Measurements from ENCODE around the gene CAMTA1.

DNA sequence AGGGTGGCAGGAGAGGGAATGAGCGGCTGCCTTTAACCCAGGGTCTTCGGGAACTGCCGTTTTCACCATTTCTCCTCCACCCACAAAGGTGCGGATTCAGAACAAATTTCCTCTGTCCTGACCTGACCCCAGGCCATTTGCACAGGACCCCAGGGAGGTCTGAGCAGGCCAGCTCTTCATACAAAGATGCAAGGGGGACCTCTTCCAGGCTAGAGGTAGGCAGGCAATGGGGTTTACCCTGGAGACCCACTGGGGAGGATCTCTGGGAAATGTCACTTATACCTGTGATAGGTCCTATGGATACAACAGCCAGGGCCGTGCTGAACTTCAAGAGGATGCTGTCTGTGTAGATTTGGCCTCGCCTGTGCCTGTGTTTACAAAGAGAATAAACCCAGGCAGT lies 896.1 kb downstream of the CAMTA1 start:
- TF ChIP-seq ZFP30 (CRISPR knock-in tag; IDR thresholded peaks at IDR 0.05): no peak
- no peak for TF ChIP-seq ISL1 (CRISPR knock-in tag; IDR thresholded peaks at IDR 0.05)
- TF ChIP-seq CSRNP3 (CRISPR knock-in tag; IDR thresholded peaks at IDR 0.05): no peak
- TF ChIP-seq PATZ1 (CRISPR knock-in tag; IDR thresholded peaks at IDR 0.05; ENCODE audit: borderline replicate concordance): no peak
- TF ChIP-seq OSR1 (CRISPR knock-in tag; IDR thresholded peaks at IDR 0.05): no peak
- TF ChIP-seq ZNF8 (CRISPR knock-in tag; IDR thresholded peaks at IDR 0.05): no peak
- TF ChIP-seq ESRRG (CRISPR knock-in tag; IDR thresholded peaks at IDR 0.05): no peak
- no peak for TF ChIP-seq GLIS3 (CRISPR knock-in tag; IDR thresholded peaks at IDR 0.05)
- no peak for TF ChIP-seq CSDC2 (CRISPR knock-in tag; IDR thresholded peaks at IDR 0.05)
- TF ChIP-seq ARNTL (CRISPR knock-in tag; IDR thresholded peaks at IDR 0.05; ENCODE audit: borderline replicate concordance, low read depth): no peak
- TF ChIP-seq, protein P1, sequence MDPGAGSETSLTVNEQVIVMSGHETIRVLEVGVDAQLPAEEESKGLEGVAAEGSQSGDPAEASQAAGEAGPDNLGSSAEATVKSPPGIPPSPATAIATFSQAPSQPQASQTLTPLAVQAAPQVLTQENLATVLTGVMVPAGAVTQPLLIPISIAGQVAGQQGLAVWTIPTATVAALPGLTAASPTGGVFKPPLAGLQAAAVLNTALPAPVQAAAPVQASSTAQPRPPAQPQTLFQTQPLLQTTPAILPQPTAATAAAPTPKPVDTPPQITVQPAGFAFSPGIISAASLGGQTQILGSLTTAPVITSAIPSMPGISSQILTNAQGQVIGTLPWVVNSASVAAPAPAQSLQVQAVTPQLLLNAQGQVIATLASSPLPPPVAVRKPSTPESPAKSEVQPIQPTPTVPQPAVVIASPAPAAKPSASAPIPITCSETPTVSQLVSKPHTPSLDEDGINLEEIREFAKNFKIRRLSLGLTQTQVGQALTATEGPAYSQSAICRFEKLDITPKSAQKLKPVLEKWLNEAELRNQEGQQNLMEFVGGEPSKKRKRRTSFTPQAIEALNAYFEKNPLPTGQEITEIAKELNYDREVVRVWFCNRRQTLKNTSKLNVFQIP (CRISPR knock-in tag; IDR thresholded peaks at IDR 0.05; ENCODE audit: borderline replicate concordance, low read depth): no peak
- no peak for TF ChIP-seq ZNF70 (CRISPR knock-in tag; IDR thresholded peaks at IDR 0.05)
